K562 (cell line): Measurements from ENCODE around the gene GLTP. TPM values are rescaled to one million over a fixed set of nuclear protein-coding genes. Genes with fewer than 3 reads are reported as not detected.
A peak's percentile ranks its signal among the peaks of the same experiment; 100 is the strongest.

ENCODE experiments used
- BCL6 ChIP-seq: fragments of 250-450 bp; sonication (Bioruptor Pico); IDR thresholded peaks from 2 replicates; pipeline ENCODE4 v1.4.0; 2020
- BRCA1 ChIP-seq, 2 experiments: fragments of 450-650 bp in 1 of 2; sonication (generic) in 1 of 2; formaldehyde crosslinking in 1 of 2; IDR thresholded peaks; 2 replicates each; pipeline versions ENCODE4 v1.5.0 to v1.6.1; 2017 to 2020; ENCODE audit warnings: mild to moderate bottlenecking in 1 of 2, missing genetic modification reagents in 1 of 2
- ETV1 ChIP-seq: fragments of 450-650 bp; conservative IDR thresholded peaks from 2 replicates; pipeline ENCODE4 v1.6.1; 2016; ENCODE audit warnings: missing genetic modification characterization, control low read depth, low read depth, missing compliant biosample characterization
- HBP1 ChIP-seq: fragments of 450-650 bp; formaldehyde crosslinking; IDR thresholded peaks from 2 replicates; pipeline ENCODE4 v1.4.0; 2022; ENCODE audit warnings: missing genetic modification characterization
- HMGN3 ChIP-seq: IDR thresholded peaks from 2 replicates; pipeline ENCODE4 v1.6.1; 2011; ENCODE audit warnings: borderline replicate concordance, low read depth, mild to moderate bottlenecking, mixed read lengths, low read length; ENCODE audit not compliant: insufficient read length; ENCODE audit errors: extremely low read depth
- HMGXB4 ChIP-seq: sonication (generic); formaldehyde crosslinking; IDR thresholded peaks from 2 replicates; pipeline ENCODE4 v1.8.1; 2023; ENCODE audit warnings: mild to moderate bottlenecking, missing genetic modification reagents
- JUN ChIP-seq, 2 experiments: sonication (generic) in 1 of 2; formaldehyde crosslinking in 1 of 2; IDR thresholded peaks; 2 replicates each; pipeline versions ENCODE4 v1.6.1 to v1.8.0; 2012 to 2022; ENCODE audit warnings: borderline replicate concordance in 2 of 2, mild to moderate bottlenecking in 2 of 2, improper control_type of control experiment in 1 of 2, low read depth in 1 of 2, low read length in 1 of 2, missing genetic modification reagents in 1 of 2
- SMARCA4 ChIP-seq: fragments of 450-650 bp; IDR thresholded peaks from 2 replicates; pipeline ENCODE4 v1.6.1; 2016
- THAP12 ChIP-seq: fragments of 250-450 bp; sonication (Bioruptor Pico); IDR thresholded peaks from 2 replicates; pipeline ENCODE4 v1.9.0; 2021; ENCODE audit warnings: mild to moderate bottlenecking, inconsistent platforms
- XRCC4 ChIP-seq: IDR thresholded peaks from one replicate; pipeline ENCODE4 v1.6.1; 2011; ENCODE audit not compliant: insufficient read depth, insufficient read length; ENCODE audit errors: extremely low read depth
- ZBTB33 ChIP-seq: sonication (generic); formaldehyde crosslinking; IDR thresholded peaks from 2 replicates; pipeline ENCODE4 v1.8.1; 2023; ENCODE audit warnings: mild to moderate bottlenecking, missing genetic modification reagents
- ZKSCAN3 ChIP-seq: fragments of 250-450 bp; sonication (Bioruptor Pico); IDR thresholded peaks from 2 replicates; pipeline ENCODE4 v1.4.0; 2020
- ZNF12 ChIP-seq: sonication (generic); formaldehyde crosslinking; IDR thresholded peaks from 2 replicates; pipeline ENCODE4 v1.4.0; 2020; ENCODE audit warnings: mild to moderate bottlenecking, missing genetic modification reagents
- ZNF175 ChIP-seq: fragments of 200-800 bp; sonication (Bioruptor generic); IDR thresholded peaks from 2 replicates; pipeline ENCODE4 v1.6.1; 2016; ENCODE audit warnings: low read depth, mild to moderate bottlenecking, missing genetic modification characterization, missing compliant biosample characterization
- ZNF274 ChIP-seq: IDR thresholded peaks from 2 replicates; pipeline ENCODE4 v1.6.1; 2011; ENCODE audit warnings: low read depth, mild to moderate bottlenecking, low read length, moderate library complexity, borderline replicate concordance
- ZNF282 ChIP-seq: sonication (generic); formaldehyde crosslinking; IDR thresholded peaks from 2 replicates; pipeline ENCODE4 v1.8.1; 2023; ENCODE audit warnings: missing genetic modification reagents
- polyA plus RNA-seq, 8 experiments: library from polyadenylated mRNA; depleted of rRNA in 4 of 8; stranded (reverse) in 5 of 8; unstranded in 3 of 8; fragments of >200 nt; fragmentation: Nextera tagmentation in 2 of 8; fragmentation: Illumina TruSeq in 1 of 8; extraction: Ambion mirVana in 2 of 8; extraction: Trizol in 1 of 8; gene quantifications; 2 replicates each; pipeline versions ENCODE4 v1.2.1 to v1.2.3, GENCODE V29; 2011 to 2014; ENCODE audit warnings: inconsistent platforms in 1 of 8, missing spikeins in 1 of 8
- total RNA-seq, 7 experiments: library from RNA; depleted of rRNA in 6 of 7; stranded (reverse); fragments of >200 nt in 6 of 7; fragmentation: Illumina TruSeq in 2 of 7; extraction: Trizol in 2 of 7; gene quantifications; 2 replicates each; pipeline versions ENCODE4 v1.2.1 to v1.2.3, GENCODE V29; 2011 to 2021; ENCODE audit warnings: low replicate concordance in 1 of 7

GLTP gene
- total and polyA plus RNA-seq, 9 of the 15 experiments (the other 6 are each of a cell fraction or from before 2014, with no cell fraction given): 4.4 to 8.3 (median 6.1) TPM

GRCh38 chr12:109888179-109889020 lies 8.1 kb upstream of the GLTP start (continued):
- TF ChIP-seq ZNF274 (no peak), BRCA1 (IDR thresholded peaks at IDR 0.05) (no peak), BRCA1 (CRISPR knock-in tag; IDR thresholded peaks at IDR 0.05) (no peak), ZNF282 (CRISPR knock-in tag) (no peak), SMARCA4 (no peak), JUN (IDR thresholded peaks at IDR 0.05; ENCODE audit: borderline replicate concordance, low read depth, low read length) (no peak), JUN (CRISPR knock-in tag; IDR thresholded peaks at IDR 0.05; ENCODE audit: borderline replicate concordance) (no peak), ZBTB33 (CRISPR knock-in tag) (no peak), HMGXB4 (CRISPR knock-in tag) (no peak), ZNF175 (CRISPR knock-in tag) (peak; percentile 54; the same call in 1 of the 2 replicates), ZNF12 (CRISPR knock-in tag) (no peak), HMGN3 (no peak), HBP1 (CRISPR knock-in tag) (no peak), ZKSCAN3 (CRISPR knock-in tag) (no peak), THAP12 (CRISPR knock-in tag) (no peak), ETV1 (tag) (0 out of 2 replicates have a peak, but pooled peaks have one; percentile 26), BCL6 (CRISPR knock-in tag) (no peak), XRCC4 (no peak)
